HG03064 (cell line): Measurements from ENCODE around the gene ZNF358.
"Not testable (repeated sequence)": the region's sequence is repeated elsewhere in the genome, so short reads cannot be mapped to it uniquely, and the experiment has no call there.

ENCODE experiments used
- ATAC-seq: cut with Tn5 transposase; IDR thresholded peaks from one replicate; pipeline ENCODE4 v1.9.1; 2021; ENCODE audit warnings: low read depth; ENCODE audit not compliant: unreplicated experiment

Gene ZNF358

DNA sequence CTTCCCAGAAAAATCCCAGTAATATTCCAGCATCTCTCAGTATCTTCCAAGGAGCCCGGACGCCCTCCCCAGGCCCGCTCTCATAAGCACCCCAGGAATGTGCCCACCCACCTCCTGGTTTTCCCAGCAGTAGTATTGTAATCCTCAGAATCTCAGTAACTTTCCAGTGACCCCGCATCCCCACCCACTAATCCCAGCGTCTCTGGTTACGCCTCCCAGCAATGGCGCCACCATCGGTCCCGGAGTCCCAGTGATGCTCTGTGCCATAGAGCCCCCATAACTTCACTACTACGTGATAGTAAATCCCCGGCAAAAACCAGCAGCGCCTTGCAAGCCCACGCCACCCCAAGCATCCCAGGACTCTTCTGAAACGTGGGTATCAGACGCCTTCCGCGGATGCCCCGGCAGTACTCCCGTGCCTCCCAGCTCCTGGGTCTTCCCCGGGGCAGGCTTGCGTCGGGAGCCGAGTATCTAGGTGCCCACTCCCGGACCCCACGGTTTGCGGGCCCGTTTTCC is 18.7 kb downstream of the ZNF358 start:
- no peak for ATAC-seq

DNA sequence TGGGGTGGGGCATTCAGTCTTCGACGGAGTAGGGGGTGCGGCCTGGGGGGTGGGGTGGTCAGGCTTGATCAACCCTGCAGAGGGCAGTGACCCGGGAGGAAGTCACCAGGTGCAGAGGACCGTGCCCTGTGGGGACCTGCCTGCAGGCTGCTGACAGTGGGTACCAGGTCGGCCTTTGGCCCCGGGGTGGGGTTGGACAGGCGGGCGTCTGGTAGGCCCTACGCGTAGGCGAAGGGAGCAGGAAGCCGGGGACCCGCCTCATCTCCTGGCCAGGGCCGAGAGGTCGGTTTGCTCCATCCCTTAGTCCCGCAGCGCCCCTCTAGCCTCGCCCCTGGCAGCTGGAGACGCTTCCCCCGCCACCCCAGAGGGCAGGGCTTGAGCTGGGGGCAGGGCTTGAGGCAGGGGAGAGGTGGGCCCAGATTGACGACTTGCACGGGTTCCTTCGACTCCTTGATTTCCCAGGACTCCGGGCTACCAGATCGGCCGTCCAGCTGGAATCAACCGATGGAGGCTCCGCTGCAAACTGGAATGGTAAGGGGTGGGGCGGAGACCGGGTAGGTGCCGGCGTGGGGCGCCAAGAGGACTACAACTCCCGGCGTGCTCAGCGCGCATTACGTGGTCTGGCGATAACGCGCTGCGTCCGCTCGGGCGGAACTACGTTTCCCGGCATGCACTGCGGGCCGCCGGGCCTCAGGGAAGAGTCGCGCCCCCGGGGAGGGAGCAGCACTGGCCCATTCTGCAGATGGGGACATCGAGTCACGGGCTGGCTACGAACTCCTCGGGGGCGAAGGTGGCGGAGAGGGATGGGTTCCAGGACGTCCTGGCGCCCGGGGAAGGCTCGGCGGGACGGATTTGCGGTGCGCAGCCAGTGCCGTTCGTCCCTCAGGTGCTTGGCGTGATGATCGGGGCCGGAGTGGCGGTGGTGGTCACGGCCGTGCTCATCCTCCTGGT is 19.4 kb downstream of the ZNF358 start, which contains the start of gene PNPLA6:
TSS of gene PNPLA6 (plus strand) at position 671 of the 951 bp plus-strand sequence. CDS start at position 743, 72 bp downstream.
- peak; percentile 64 for ATAC-seq

DNA sequence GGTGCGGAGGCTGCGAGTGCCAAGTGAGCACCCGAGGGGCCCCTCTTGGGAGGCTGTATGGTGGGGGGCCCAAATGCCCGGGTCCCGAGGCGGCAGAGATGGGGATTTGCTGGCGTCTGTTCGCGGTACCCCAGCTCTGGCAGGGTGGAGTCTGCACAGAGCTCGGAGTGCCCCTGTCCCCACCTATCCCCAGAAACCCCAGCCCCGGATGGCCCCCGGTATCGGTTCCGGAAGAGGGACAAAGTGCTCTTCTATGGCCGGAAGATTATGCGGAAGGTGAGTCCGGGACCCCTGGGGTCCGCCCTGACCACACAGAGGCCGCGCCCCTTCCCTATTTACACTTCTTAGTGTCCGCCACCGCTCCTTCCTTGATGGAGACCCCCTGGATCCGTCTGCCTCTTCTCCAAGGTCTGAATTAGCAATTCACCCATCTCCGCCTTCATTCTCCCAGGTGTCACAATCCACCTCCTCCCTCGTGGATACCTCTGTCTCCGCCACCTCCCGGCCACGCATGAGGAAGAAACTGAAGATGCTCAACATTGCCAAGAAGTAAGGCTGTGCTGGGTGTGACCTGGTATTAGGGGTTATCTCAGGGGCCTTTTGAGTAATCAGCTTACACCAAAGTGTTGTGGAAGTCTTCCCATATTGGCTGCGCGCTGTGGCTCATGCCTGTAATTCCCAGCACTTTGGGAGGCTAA is 20.2 kb downstream of the ZNF358 start:
- ATAC-seq: peak; percentile 3

DNA sequence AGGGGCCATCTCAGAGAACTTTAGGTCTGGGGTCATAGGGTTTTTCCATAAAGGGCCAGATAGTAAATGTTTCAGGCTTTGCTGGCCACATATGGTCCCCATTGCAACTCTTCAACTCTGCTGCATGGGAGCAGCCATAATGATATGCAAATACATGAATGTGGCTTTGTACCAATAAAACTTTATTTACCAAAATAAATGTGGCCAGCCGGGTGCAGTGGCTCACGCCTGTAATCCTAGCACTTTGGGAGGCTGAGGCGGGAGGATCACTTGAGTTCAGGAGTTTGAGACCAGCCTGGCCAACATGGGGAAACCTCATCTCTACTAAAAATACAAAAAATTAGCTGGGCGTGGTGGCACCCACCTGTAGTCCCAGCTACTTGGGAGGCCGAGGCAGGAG is 23.1 kb downstream of the ZNF358 start:
- not testable (repeated sequence) for ATAC-seq

DNA sequence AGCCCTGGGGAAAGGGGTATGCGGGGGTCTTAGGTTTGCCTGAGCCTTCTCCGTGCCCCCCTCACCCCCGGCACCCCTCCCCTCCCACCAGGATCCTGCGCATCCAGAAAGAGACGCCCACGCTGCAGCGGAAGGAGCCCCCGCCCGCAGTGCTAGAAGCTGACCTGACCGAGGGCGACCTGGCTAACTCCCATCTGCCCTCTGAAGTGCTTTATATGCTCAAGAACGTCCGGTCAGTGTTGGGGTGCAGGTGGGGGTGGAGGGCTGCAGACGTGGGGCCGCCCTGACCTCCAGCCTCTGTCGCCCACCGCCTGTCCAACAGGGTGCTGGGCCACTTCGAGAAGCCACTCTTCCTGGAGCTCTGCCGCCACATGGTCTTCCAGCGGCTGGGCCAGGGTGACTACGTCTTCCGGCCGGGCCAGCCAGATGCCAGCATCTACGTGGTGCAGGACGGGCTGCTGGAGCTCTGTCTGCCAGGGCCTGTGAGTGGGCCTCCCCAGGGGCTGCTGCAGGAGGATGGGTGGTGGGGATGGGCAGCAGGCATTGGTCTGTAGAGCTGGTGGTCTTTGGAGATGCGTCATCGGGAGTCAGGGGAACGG is 24.0 kb downstream of the ZNF358 start:
- no peak for ATAC-seq

DNA sequence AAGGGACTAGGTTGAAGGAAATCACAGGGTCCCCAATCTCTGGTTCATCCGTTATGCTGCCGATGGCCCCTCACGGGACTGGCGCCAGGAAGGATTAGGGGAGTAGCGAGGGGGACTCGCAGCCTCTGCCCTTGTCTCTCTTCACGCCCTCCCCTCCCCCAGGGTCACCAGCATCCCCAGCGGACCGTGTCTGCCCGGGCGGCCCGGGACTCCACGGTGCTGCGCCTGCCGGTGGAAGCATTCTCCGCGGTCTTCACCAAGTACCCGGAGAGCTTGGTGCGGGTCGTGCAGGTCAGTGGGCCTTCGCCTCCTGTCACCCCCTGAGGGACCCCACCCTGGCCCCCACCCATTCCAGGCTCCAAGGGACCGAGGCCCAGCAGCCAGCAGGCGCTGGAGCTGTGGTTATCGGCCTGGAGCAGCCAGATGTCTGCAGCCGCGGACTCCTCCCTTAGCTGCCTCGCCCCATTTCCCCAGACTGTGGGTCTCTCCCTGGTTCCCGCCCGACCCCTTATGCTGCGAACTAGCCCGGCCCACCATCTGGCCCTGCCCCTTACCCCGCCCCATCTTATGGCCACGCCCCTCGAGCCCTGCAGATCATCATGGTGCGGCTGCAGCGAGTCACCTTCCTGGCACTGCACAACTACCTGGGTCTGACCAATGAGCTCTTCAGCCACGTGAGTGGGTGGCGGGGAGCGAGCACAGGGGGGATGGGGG is 25.0 kb downstream of the ZNF358 start:
- no peak for ATAC-seq

DNA sequence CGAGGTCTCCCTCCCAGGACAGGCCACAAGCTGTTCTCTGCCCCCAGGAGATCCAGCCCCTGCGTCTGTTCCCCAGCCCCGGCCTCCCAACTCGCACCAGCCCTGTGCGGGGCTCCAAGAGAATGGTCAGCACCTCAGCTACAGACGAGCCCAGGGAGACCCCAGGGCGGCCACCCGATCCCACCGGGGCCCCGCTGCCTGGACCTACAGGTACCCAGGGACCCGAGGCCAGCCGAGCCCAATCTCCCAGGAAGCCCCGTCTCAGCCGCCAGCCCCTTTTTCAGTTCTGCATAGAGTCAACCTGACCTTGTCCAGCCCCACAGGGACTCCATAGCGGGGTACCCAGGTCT is 25.5 kb downstream of the ZNF358 start:
- no peak for ATAC-seq

DNA sequence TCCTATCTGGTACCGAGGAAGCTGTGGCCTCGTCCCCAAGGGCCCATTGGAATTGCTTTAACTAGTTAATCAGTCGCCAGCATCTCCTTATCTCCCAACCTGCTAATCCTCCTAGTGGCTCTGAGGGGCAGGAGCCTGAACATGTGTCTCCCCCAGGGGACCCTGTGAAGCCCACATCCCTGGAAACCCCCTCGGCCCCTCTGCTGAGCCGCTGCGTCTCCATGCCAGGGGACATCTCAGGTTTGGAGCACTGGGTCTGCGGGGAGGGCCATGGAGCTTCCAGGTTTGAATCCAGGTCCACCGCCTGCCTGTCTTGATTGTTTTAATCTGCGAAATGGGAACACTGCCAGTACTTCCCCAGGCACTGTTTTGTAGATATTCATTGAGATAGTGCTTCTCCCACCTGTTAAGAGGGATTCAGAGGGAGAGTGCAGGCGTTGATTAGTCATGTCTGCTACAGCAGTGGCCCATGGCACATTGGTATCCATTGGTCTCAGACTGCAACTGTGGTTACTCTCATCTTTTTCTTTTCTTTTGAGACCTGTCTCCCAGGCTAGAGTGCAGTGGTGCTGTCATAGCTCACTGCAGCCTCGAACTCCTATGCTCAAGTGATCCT is 26.0 kb downstream of the ZNF358 start:
- ATAC-seq: no peak

DNA sequence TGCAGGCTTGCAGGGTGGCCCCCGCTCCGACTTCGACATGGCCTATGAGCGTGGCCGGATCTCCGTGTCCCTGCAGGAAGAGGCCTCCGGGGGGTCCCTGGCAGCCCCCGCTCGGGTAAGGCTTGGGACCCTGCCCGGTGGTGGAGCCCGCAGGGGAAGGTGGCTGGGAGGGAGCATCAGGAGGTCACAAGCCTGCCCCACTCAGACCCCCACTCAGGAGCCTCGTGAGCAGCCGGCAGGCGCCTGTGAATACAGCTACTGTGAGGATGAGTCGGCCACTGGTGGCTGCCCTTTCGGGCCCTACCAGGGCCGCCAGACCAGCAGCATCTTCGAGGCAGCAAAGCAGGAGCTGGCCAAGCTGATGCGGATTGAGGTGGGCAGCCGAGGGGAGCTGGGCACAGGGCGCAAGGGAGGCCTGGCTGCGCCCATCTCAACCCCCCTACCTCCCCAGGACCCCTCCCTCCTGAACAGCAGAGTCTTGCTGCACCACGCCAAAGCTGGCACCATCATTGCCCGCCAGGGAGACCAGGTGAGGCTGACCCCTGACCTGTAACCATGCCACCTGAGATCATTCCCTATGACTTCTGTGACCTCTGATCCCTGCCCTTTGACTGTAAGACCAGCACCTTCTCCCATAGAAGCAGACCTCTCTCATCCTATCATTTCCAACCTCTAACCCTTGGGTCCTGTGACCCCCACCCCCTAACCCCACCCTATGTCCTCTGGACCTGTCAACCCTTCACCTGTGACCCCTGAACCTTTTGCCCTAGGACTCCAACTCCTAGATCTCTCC is 26.8 kb downstream of the ZNF358 start:
- no peak for ATAC-seq

DNA sequence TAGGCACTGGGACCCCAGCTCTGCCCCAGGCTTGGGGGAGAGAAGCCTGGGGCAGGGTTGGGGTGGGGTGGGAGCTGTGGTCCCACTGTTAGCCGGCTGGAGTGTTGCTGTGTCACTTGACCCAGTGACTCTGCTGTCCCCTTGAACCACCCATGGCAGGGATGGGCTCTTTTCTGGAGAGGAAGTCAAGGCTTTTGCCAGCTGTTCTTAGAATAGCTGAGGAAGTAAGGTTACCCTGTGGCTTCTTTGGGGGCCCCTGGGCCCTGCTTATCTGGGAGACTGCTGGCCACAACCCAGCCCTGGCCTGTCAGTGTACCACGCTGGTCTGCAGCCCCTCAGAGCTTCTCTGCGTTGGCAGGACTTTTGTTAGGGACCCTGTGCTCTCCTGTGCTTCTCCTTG is 28.7 kb downstream of the ZNF358 start:
- no peak for ATAC-seq

DNA sequence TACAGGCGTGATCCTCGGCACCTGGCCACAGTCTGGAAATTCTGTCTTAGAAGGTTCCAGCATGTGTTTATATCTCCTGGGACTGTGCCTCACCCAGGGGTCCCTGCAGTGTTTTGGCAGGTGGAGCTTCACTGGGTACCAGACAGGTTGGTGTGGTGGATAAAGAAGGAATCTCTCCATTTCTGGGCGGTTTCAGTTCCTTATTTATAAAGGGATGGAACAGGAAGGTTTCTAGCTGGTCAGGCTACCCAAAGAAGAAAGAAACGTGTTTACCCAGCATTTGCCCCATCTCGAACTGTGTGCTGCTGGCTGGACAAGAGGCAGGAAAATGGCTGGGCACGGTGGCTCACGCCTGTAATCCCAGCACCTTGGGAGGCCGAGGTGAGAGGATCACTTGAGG is 29.4 kb downstream of the ZNF358 start:
- no peak for ATAC-seq

DNA sequence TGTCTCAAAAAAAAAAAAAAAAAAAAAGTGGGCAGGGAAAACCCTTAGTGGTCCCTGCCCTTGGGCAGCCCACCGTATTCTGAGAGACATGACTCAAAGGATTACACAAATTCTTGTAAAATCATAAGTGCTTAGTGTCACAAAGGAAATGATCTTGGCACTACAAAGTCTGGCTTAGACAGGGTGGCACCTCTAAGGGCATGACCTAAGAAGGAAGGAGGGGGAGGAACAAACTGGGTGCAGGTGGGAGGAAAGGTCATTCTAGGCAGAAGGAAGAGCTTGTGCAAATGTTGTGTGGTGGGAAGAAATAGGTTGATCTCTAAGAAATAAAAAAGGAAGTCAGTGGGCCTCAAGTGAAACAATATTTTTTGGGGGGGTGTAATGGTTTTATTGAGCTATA is 30.0 kb downstream of the ZNF358 start:
- no peak for ATAC-seq

DNA sequence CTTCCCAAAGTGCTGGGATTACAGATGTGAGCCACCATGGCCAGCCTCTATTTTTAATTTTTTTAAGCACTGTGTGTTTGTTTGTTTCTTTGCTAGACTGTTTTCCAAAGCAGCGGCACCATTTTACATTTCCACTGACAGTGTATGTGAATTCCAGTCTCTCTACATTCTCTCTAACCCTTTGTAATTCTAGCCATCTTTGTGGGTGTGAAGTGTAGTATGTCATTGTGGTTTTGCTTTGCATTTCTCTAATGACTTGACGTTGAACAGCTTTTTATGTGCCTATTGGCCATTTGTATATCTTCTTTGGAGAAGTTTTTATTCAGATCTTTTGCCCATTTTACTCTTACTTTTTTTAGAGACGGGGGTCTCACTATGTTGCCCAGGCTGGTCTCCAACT is 31.3 kb downstream of the ZNF358 start:
- no peak for ATAC-seq

DNA sequence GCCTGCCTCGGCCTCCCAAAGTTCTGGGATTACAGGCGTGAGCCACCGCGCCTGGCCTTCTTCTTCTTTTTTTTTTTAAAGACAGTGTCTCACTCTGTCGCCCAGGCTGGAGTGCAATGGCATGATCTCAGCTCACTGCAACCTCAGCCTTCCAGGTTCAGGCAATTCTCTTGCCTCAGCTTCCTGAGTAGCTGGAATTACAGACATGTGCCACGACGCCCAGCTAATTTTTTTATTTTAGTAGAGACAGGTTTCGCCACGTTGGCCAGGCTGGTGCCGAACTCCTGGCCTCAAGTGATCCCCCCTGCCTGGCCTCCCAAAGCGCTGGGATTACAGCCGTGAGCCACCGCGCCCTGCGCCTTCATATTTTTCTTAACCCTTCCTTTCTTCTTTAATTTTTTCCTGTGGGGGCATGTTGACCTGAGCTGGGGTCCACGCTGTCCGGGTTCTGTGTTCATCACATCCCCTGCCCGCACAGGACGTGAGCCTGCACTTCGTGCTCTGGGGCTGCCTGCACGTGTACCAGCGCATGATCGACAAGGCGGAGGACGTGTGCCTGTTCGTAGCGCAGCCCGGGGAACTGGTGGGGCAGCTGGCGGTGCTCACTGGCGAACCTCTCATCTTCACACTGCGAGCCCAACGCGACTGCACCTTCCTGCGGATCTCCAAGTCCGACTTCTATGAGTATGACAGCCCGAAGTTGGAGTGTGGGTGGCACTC is 33.7 kb downstream of the ZNF358 start:
- ATAC-seq: no peak

DNA sequence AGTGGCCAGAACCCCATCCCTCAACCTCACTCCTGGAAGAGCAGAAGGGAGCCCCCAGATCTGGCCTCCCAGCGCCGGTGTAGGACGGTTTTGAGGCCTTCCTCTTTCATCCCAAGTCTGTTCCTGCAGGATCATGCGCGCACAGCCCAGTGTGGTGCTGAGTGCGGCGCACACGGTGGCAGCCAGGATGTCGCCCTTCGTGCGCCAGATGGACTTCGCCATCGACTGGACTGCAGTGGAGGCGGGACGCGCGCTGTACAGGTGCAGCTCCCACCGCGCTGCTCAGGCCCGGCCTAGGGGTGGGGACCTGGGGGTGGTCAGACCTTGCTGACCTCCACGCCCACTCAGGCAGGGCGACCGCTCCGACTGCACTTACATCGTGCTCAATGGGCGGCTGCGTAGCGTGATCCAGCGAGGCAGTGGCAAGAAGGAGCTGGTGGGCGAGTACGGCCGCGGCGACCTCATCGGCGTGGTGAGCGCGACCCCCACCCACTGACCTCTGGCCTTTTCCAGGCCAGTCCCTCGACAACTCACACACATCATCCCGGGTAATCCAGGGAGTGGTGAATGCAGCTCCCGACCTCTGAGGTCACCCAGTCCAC is 34.4 kb downstream of the ZNF358 start:
- no peak for ATAC-seq

DNA sequence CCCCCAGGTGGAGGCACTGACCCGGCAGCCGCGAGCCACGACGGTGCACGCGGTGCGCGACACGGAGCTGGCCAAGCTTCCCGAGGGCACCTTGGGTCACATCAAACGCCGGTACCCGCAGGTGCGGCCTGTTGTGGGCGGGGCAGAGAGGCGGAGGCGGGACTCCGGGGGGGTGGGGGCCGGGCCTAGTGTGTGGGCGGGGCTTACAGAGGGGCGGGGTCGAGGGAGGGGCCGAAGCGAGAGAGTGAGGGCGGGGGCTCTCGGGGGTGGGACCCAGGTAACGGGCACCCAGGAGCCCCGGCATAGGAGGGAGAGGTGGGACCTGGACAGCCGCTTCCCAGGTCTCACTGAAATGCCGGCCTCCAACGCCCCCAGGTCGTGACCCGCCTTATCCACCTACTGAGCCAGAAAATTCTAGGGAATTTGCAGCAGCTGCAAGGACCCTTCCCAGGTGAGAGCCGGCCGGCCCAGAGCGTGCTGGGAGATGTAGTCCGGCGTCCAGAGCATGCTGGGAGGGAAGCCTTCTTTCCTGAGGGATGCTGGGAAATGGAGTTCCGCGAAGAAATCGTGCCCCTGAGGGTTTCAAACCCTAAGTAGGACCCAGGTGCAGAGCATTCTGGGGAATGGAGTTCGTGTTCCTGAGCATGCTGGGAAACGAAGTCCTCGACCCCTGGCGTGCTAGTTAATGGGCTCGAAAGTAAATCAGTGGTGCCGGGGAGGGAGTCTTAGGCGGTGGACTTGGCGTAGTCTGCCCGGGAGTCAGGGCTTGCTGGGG is 35.3 kb downstream of the ZNF358 start:
- no peak for ATAC-seq

DNA sequence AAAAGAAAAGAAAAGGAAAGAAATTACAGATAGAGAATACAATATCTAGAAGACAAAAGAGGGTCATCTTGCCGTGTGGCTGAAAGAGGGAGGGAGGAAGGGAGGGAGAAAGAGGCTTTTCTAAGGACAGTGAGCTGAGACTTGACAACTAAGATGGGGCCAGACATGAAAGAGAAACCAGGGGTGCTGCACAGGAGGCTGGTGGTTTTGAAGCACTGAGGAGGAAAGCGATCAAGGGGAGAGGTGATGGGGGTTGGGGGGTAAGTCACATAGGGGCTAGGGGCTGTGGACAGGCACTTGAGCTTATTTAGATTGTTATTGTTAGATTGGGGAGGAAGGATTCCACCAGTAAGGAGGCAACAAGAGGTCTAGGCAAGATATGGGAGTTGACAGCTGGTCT is 36.9 kb downstream of the ZNF358 start:
- no peak for ATAC-seq

DNA sequence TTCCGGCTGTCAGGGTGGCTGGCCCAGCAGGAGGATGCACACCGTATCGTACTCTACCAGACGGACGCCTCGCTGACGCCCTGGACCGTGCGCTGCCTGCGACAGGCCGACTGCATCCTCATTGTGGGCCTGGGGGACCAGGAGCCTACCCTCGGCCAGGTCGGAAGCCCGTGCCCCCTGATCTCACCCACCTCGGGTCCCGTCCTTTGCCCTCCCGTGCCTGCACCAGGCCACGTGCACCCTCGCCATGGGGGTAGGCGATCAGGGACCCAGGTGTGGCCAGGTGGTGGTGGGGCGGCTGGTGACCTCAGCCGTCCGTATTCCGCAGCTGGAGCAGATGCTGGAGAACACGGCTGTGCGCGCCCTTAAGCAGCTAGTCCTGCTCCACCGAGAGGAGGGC is 38.7 kb downstream of the ZNF358 start:
- no peak for ATAC-seq
